GM19240 (cell line): ENCODE results near the gene SPRED1.

Experiments used
- DNase-seq: peaks from one replicate; pipeline ENCODE4 v3.0.0; 2011; ENCODE audit warnings: low spot score; ENCODE audit not compliant: insufficient read length

SPRED1 gene

GRCh38 chr15:38351466-38351865 lies 98.8 kb downstream of the SPRED1 start:
- no peak for DNase-seq

DNA sequence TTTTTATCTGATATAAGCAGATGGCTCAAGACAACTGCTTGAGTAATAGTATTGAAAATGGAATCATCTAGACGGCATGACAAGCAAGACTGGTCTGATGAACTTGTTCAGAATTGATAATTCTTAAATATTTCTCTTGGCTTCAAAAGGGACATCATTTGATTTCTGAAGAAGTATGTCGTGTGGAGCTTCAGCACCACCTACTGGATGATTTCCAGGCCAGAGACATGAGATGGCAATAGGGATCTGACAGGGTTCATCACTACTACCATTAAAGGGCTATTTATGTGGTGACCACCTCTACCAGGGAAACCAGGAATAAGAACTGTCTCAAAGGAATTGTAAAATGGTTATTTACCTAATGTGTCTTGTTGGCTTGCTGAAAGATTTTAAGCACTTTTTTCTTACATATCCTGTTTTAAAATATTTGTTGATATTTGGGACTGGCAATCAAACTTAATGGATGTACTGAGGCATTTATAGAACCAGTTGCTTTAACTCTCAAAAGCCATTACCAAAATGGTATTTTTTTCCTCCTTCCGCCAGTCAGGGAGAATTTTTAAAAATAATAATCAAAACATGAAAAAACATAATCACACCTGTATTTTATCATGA lies 101.8 kb downstream of the SPRED1 start:
- DNase-seq = peak; percentile 4

GRCh38 chr15:38362355-38362754 lies 109.7 kb downstream of the SPRED1 start:
- no peak for DNase-seq

DNA sequence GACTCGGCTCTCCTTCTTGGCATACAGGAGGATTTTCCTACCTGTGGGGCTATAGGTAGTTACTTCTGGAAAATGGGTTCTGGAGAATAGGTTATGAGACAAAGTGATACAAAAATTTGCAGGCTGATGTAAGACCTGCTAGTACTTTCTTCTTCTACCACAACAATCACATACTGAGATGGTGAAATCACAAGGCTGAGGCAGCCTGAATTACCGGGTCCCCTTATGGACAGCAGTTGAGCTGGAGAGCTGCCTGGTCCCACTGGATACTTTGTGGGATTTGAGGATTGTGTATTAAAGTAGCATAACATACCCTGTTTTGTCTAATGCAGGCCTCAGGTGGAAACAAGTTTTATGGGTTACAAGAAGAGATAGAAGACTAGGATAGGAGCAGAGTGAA lies 114.8 kb downstream of the SPRED1 start:
- no peak for DNase-seq

- DNase-seq = no peak
These were observed 117.4 kb downstream of the SPRED1 start for GRCh38 chr15:38369936-38370478.

- no peak for DNase-seq
These were observed 120.4 kb downstream of the SPRED1 start for GRCh38 chr15:38373016-38373415.

DNA sequence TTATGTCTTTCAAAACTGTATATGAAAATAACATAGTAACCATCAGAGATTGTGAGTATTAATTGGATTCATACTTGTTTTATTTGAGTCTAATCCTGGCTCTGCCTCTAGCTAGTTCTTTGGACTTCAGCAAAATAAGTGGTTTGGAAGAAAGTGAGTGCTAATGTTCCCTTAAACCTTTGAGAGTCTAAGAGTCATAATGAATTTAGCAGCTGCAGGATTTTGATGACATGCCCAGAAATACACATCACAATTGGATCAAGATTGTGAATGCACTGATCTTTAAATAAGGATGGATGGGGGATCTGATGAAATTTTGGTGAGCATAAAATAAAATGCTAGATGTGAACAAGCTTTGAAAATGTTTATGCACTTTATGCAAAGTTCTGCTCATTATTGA lies 121.4 kb downstream of the SPRED1 start:
- no peak for DNase-seq

DNA sequence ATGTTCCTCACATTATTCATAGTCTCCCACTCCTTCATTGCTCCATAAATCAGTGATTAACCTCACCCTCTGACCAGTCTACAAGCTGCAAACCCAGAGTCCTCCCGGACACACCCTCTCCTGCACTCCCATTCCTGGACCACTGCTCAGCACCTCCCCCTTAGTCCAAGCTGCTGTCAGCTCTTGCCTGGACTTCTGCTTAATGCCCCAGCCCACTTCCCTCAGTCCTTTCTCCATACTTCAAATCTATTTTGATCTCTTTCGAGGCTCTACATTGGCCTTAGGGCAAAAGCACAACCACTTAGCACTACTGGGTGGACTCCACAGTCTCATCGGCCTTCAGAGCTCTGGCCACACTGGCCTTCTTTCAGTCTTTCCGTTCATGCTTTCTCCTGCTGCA lies 121.9 kb downstream of the SPRED1 start:
- no peak for DNase-seq

GRCh38 chr15:38376081-38376480 lies 123.4 kb downstream of the SPRED1 start:
- DNase-seq = no peak

- DNase-seq = no peak
These were observed 125.0 kb downstream of the SPRED1 start for GRCh38 chr15:38377636-38378035.

- no peak for DNase-seq
These were observed 125.5 kb downstream of the SPRED1 start for GRCh38 chr15:38378161-38378560.

GRCh38 chr15:38389924-38390542 lies 137.4 kb downstream of the SPRED1 start:
- DNase-seq = peak; percentile 22

GRCh38 chr15:38391191-38391590 lies 138.6 kb downstream of the SPRED1 start:
- no peak for DNase-seq

- no peak for DNase-seq
These were observed 145.5 kb downstream of the SPRED1 start for GRCh38 chr15:38398134-38398533.

- no peak for DNase-seq
These were observed 148.5 kb downstream of the SPRED1 start for GRCh38 chr15:38401106-38401505.

DNA sequence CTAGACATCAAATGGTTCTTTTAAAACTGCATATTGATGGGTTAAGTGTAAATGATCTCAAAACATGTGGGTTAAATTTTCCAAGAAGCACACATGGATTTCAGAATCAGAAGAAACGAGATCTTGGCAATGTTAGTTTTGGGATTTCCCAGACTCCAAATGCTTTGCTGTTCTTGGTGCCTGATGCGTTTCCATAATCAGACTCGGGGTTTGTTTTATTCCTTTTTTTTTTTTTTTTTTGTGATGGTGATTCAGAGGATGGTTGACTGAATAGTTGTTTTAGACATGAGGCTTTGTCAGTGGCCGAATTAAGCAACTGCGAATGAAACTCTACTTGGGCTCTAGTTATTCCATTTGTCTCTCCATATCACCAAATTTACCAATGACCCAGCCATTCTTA lies 149.1 kb downstream of the SPRED1 start:
- no peak for DNase-seq

- no peak for DNase-seq
These were observed 153.8 kb downstream of the SPRED1 start for GRCh38 chr15:38406436-38406835.
